Colonic mucosa (tissue), 4 donors: Measurements from ENCODE around the gene MAGI2. TPM values are rescaled to one million over a fixed set of nuclear protein-coding genes. Genes with fewer than 3 reads are reported as not detected.

ENCODE experiments used
- DNase-seq: peaks from one replicate; pipeline ENCODE4 v3.0.0-alpha.2; 2020
- H3K27ac ChIP-seq: fragments of 200-600 bp; one replicate; pipeline ENCODE4 v1.8.0; 2021
- H3K27me3 ChIP-seq: fragments of 200-600 bp; one replicate; pipeline ENCODE4 v1.8.0; 2021
- H3K36me3 ChIP-seq: fragments of 200-600 bp; one replicate; pipeline ENCODE4 v1.8.0; 2021
- H3K4me1 ChIP-seq: fragments of 200-600 bp; one replicate; pipeline ENCODE4 v1.8.0; 2021; ENCODE audit warnings: mild to moderate bottlenecking
- H3K4me3 ChIP-seq: fragments of 200-600 bp; one replicate; pipeline ENCODE4 v1.8.0; 2021
- H3K9ac ChIP-seq, 2 donors: one replicate each; pipeline ENCODE4 v1.7.0; 2013; ENCODE audit warnings: control low read depth in 2 of 2, low read depth in 2 of 2, low read length in 2 of 2
- H3K9me3 ChIP-seq: fragments of 200-600 bp; one replicate; pipeline ENCODE4 v1.8.0; 2021
- intact Hi-C: fragments of 100-400 bp; cut with DNase I; formaldehyde crosslinking; loops from one replicate; pipeline ENCODE4 v1.14.1; 2022
- total RNA-seq, 2 donors: library from RNA; stranded (reverse); fragmentation: NEBNext Ultra II Directional in 1 of 2; extraction: Animal tissue kit (Norgen Biotek cat#: 25700) in 1 of 2; gene quantifications; one replicate each; pipeline ENCODE4 v1.2.1, GENCODE V29; 2021
- TF ChIP-seq, protein P1 (sequence below): fragments of 200-600 bp; IDR thresholded peaks from one replicate; pipeline ENCODE4 v1.8.0; 2022; ENCODE audit warnings: antibody characterized with exemption, mild to moderate bottlenecking
- donor health status: healthy.
- donor health status: DM: no; HTN: no; CAD: no.
- donor health status: DM: no; HTN: no; CAD: no.

Gene MAGI2
- total RNA-seq, 2 donors from 2014 or later: 1.1 to 2.4 TPM

DNA sequence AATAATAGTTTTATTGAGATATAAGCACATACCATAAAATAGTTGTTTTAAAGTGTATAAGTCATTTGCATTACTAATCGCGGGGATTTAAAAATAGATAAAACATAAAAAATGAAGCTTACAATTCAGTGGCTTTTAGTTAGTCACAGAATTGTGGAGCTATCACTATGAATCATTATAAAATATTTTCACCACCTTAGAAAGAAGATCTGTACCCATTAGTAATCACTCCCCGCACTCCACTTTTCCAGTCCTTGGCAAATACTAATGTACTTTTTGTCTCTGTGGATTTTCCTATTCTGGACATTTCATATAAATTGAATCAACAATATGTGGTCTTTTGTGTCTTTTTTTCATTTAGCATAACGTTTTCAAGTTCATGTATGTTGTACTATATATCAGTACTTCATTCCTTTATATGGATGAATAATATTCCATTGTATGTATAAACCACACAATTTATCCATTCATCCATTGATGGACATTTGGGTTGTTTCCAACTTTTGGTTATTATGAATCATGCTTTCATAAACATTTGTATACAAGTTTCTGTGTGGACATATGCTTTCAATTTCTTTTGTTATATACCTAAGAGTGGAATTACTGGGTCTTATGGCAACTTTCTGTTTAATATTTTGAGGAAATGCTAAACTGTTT, 162.5 kb downstream of the MAGI2 start:
- no peaks in the 10 kb centered on the region for H3K9me3 ChIP-seq
- no peak for DNase-seq
- no peak overlapping the region for H3K27ac ChIP-seq
- TF ChIP-seq, protein P1, sequence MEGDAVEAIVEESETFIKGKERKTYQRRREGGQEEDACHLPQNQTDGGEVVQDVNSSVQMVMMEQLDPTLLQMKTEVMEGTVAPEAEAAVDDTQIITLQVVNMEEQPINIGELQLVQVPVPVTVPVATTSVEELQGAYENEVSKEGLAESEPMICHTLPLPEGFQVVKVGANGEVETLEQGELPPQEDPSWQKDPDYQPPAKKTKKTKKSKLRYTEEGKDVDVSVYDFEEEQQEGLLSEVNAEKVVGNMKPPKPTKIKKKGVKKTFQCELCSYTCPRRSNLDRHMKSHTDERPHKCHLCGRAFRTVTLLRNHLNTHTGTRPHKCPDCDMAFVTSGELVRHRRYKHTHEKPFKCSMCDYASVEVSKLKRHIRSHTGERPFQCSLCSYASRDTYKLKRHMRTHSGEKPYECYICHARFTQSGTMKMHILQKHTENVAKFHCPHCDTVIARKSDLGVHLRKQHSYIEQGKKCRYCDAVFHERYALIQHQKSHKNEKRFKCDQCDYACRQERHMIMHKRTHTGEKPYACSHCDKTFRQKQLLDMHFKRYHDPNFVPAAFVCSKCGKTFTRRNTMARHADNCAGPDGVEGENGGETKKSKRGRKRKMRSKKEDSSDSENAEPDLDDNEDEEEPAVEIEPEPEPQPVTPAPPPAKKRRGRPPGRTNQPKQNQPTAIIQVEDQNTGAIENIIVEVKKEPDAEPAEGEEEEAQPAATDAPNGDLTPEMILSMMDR: no peak
- no peaks in the 10 kb centered on the region for H3K36me3 ChIP-seq
- intact Hi-C loops: loop anchor here (10.0 kb wide), 1 partner anchor 734 kb away; no protein-coding TSS in a partner anchor
- H3K27me3 ChIP-seq: no peaks in the 10 kb centered on the region
- H3K4me3 ChIP-seq: no peak overlapping the region
- H3K4me1 ChIP-seq: no peaks in the 10 kb centered on the region
- H3K9ac ChIP-seq: no peak overlapping the region

DNA sequence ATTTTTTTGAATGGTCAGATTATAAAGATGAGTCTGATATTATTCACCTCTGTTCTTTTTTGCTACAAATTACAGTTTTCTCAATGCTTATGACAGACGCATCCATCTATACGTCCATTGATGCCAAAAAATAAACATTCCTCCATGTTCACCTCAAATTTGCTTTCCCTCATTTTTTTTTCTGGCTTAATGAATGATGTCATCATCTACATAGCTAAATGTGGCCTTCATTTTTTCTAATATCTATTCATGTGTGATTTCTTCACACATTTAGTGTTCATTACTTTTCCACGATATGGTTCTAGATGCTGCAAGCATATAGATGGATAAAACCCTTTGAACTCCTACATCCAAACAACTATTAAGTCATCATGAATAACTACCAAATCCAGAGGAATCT, 163.1 kb downstream of the MAGI2 start:
- Histone ChIP-seq H3K36me3 (no peaks in the 10 kb centered on the region), H3K4me1 (no peaks in the 10 kb centered on the region), H3K27ac (no peak overlapping the region), H3K9me3 (no peaks in the 10 kb centered on the region), H3K4me3 (no peak overlapping the region), H3K27me3 (no peaks in the 10 kb centered on the region), H3K9ac (no peak overlapping the region)
- TF ChIP-seq, protein P1: no peak
- intact Hi-C loops: loop anchor here (10.0 kb wide), 1 partner anchor 734 kb away; no protein-coding TSS in a partner anchor
- no peak for DNase-seq

DNA sequence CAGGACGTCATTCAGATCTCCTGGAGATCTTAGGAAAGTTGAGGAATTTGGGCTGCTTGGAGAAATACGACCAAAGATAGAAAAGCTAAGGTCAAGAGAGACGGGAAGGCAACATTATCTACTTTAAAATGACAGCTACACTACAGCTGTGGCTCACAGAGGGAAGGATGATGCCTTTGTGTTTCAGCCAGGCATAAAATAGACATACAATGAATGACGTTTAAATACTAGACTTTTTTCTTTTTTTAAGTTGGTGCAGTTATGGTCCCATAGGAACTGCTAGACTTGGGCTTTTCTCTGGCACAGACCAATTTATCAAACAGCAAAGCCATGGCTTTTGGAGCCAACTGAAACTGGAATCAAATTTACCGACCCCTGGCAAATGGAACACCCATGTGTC, 164.8 kb downstream of the MAGI2 start:
- TF ChIP-seq, protein P1: no peak
- Histone ChIP-seq H3K27me3 (no peaks in the 10 kb centered on the region), H3K27ac (no peak overlapping the region), H3K9ac (no peak overlapping the region), H3K9me3 (no peaks in the 10 kb centered on the region), H3K4me1 (no peaks in the 10 kb centered on the region), H3K36me3 (no peaks in the 10 kb centered on the region), H3K4me3 (no peak overlapping the region)
- DNase-seq: no peak
- intact Hi-C loops: no loop called here

DNA sequence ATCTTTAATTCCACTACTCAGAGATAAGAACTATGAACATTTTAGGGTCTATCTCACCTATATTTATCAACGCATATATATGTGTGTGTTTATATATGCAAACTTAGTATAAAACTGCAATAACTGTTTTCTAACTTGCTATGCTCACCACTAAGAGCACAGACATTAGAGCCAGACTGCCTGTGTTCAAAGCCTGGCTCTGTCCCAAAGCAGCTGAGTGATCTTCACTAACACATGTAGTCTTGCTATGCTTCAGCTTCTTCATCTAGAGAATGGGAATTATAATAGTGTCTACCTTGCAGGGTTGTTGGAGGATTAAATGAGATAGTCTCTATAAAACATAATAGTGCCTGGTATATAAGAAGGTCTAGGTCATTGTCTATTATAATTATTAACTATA, 165.5 kb downstream of the MAGI2 start:
- H3K4me3 ChIP-seq: no peak overlapping the region
- H3K36me3 ChIP-seq: no peaks in the 10 kb centered on the region
- H3K9ac ChIP-seq: no peak overlapping the region
- H3K9me3 ChIP-seq: no peaks in the 10 kb centered on the region
- H3K27me3 ChIP-seq: no peaks in the 10 kb centered on the region
- intact Hi-C loops: no loop called here
- no peaks in the 10 kb centered on the region for H3K4me1 ChIP-seq
- DNase-seq: no peak
- TF ChIP-seq, protein P1: no peak
- no peak overlapping the region for H3K27ac ChIP-seq

DNA sequence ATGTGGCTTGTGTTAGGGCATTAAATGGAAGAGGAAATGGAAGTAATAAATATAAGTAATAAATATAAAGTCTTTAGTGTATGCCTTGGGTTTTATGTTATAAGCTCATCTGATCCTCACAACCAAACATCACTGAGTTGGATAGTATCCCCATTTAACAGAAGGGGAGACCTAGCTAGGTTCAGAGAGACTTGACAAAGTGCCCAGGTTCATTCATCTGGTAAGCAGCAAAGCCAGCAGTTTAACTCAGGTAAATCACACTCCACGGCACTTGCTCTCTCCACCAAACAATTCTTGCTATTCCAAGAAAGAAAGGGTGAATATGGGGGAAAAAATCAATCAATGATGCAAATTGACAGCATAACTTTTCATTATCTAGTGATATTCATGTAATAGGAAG, 167.3 kb downstream of the MAGI2 start:
- intact Hi-C loops: no loop called here
- TF ChIP-seq, protein P1: no peak

More for the DNA sequence above, 167.3 kb downstream of the MAGI2 start:
- H3K4me1 ChIP-seq: no peaks in the 10 kb centered on the region
- H3K4me3 ChIP-seq: no peak overlapping the region
- no peak overlapping the region for H3K9ac ChIP-seq
- no peaks in the 10 kb centered on the region for H3K9me3 ChIP-seq
- no peak overlapping the region for H3K27ac ChIP-seq
- H3K36me3 ChIP-seq: no peaks in the 10 kb centered on the region
- DNase-seq: no peak
- H3K27me3 ChIP-seq: no peaks in the 10 kb centered on the region
